IPS-15b (cell line): Measurements from ENCODE around the gene RGS18.
"Not testable (repeated sequence)": the region's sequence is repeated elsewhere in the genome, so short reads cannot be mapped to it uniquely, and the experiment has no call there.

ENCODE experiments used
- H3K27me3 ChIP-seq: one replicate; pipeline ENCODE4 v1.6.1; 2013; ENCODE audit warnings: low read length; ENCODE audit not compliant: control insufficient read depth, insufficient read depth
- H3K36me3 ChIP-seq: one replicate; pipeline ENCODE4 v1.6.1; 2013; ENCODE audit warnings: low read length; ENCODE audit not compliant: control insufficient read depth, insufficient read depth
- H3K4me1 ChIP-seq: one replicate; pipeline ENCODE4 v1.6.1; 2013; ENCODE audit warnings: mild to moderate bottlenecking, low read length; ENCODE audit not compliant: control insufficient read depth, insufficient read depth
- H3K4me3 ChIP-seq: one replicate; pipeline ENCODE4 v1.5.1; 2013; ENCODE audit warnings: low read depth, low read length
- H3K9ac ChIP-seq: one replicate; pipeline ENCODE4 v1.6.1; 2013; ENCODE audit warnings: low read depth, mild to moderate bottlenecking, low read length
- H3K9me3 ChIP-seq: one replicate; pipeline ENCODE4 v1.6.1; 2013; ENCODE audit warnings: mild to moderate bottlenecking, low read length; ENCODE audit not compliant: control insufficient read depth, insufficient read depth

The RGS18 gene

DNA sequence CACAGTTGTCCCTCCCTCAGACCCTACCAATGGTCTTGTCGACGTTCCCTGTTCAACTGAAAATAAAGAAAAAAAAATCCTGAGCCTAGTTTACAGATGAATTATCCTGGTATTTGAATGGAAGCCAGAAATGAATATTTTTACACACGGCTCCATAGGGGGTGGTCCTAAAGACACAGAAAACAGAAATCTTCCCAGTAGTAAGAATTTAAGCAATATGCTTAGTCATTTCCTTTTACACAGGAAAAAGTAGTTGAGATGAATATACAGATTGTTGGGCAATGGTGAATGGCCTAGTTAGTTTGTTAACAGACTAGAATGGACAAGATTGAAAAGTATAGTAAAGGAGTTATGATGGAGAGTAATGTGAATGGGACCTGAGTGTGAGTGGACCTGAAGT lies 67.4 kb downstream of the RGS18 start:
- H3K9ac ChIP-seq = no peak overlapping the region
- H3K4me1 ChIP-seq = no peaks in the 10 kb centered on the region
- no peaks in the 10 kb centered on the region for H3K27me3 ChIP-seq
- H3K36me3 ChIP-seq = no peaks in the 10 kb centered on the region
- H3K4me3 ChIP-seq = no peak overlapping the region
- H3K9me3 ChIP-seq = no peaks in the 10 kb centered on the region

DNA sequence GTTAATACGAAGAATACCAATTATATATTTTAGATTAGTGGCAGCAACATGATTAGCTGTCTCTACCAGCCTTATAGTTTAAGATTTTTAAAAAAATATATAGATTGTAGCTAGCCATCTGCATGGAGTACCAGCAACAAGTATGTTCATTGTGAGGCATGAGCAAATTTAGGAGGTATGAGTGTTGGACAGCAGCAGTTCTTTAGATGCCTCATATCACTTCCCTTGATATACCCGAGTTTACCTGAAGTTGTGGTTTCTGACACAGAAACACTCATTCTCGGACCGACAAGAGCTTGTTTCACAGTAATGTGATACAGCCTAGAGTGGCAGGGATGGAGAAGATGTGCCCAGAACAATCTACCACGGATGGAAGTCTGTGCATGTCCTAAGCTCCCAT lies 69.1 kb downstream of the RGS18 start:
- no peaks in the 10 kb centered on the region for H3K9me3 ChIP-seq
- H3K4me3 ChIP-seq = no peak overlapping the region
- no peaks in the 10 kb centered on the region for H3K36me3 ChIP-seq
- no peaks in the 10 kb centered on the region for H3K4me1 ChIP-seq
- H3K9ac ChIP-seq = no peak overlapping the region
- no peaks in the 10 kb centered on the region for H3K27me3 ChIP-seq

DNA sequence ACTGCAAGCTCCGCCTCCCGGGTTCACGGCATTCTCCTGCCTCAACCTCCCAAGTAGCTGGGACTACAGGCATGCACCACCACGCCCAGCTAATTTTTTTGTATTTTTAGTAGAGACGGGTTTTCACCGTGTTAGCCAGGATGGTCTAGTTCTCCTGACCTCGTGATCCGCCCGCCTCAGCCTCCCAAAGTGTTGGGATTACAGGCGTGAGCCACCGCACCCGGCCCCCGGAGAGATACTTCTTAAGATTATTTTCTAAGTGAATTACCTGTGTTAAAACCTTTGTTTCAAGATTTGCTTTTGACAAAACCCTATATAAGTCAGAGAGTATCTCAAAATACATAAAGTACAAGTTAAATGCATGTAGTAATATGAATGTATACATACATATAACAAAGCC lies 69.7 kb downstream of the RGS18 start:
- not testable (repeated sequence) for H3K27me3 ChIP-seq, H3K9me3 ChIP-seq, H3K36me3 ChIP-seq, H3K4me1 ChIP-seq, H3K4me3 ChIP-seq, H3K9ac ChIP-seq

DNA sequence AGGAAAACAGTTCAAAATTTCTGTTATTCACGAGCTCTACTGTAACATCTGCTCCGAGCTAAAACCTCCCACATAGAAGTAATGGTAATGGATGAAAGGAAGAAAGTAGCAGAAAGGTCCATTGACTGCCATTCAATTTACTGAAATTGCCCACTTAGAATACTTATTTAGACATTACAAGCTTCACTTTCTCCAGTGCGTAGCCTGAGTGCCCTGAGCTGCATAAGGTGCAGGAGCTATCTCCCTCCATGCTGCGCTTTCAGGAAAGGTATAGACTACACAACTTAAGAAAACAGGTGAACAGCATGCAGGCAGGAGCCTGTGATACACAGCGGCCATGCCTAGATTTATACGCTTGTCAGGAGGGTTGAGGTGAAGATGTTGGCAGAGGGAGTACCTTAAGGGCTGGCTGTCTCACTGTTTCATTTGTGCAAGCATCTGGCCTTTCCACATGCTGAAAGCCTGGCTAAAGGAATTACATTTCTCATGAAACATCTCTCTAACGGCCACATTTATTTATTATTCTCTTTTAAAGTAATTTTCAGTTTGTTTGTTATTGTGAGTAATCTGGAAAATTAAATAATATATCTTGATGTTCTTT lies 74.7 kb downstream of the RGS18 start:
- H3K9me3 ChIP-seq = no peaks in the 10 kb centered on the region
- H3K4me1 ChIP-seq = no peaks in the 10 kb centered on the region
- H3K4me3 ChIP-seq = no peak overlapping the region
- no peaks in the 10 kb centered on the region for H3K27me3 ChIP-seq
- no peaks in the 10 kb centered on the region for H3K36me3 ChIP-seq
- no peak overlapping the region for H3K9ac ChIP-seq

DNA sequence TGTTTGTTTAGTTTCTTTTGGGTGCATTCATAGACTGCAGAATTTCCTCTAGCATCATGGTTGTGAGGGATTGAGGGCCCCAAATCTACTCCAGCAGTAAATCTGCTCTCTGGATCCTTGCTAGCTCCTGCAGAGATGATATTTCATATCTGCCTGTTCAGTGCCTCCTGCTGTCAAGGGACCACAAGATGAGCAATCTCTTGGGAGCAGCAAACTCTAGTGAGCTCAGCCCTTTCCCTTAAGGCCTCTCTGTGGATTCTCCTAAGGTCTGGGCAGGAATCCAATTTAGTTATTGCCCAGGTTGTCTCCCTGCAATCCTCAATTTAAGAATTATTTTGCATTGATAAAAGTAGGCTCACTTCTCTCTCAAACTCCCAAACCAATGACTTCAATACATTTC lies 76.9 kb downstream of the RGS18 start:
- no peak overlapping the region for H3K9ac ChIP-seq
- H3K4me1 ChIP-seq = no peaks in the 10 kb centered on the region
- H3K9me3 ChIP-seq = no peaks in the 10 kb centered on the region
- no peaks in the 10 kb centered on the region for H3K27me3 ChIP-seq
- no peak overlapping the region for H3K4me3 ChIP-seq
- H3K36me3 ChIP-seq = no peaks in the 10 kb centered on the region
